A673 (cell line): ENCODE results near the gene DTX2.
"Not testable (repeated sequence)": the region's sequence is repeated elsewhere in the genome, so short reads cannot be mapped to it uniquely, and the experiment has no call there.

ENCODE experiments used
- EZH2 ChIP-seq: fragments of 200-600 bp; sonication (generic); IDR thresholded peaks from 2 replicates; pipeline ENCODE4 v1.6.1; 2017; ENCODE audit warnings: borderline replicate concordance, low read depth, mild to moderate bottlenecking, mixed read lengths, antibody characterized with exemption, low read length; ENCODE audit not compliant: poor library complexity, severe bottlenecking
- TF ChIP-seq, protein P1 (sequence below): fragments of 300-800, 200-600 bp; sonication (generic); conservative IDR thresholded peaks from 2 replicates; pipeline ENCODE4 v1.5.1; 2017; ENCODE audit warnings: low read depth, mild to moderate bottlenecking, antibody characterized with exemption, low read length, moderate library complexity, mixed read lengths

DNA sequence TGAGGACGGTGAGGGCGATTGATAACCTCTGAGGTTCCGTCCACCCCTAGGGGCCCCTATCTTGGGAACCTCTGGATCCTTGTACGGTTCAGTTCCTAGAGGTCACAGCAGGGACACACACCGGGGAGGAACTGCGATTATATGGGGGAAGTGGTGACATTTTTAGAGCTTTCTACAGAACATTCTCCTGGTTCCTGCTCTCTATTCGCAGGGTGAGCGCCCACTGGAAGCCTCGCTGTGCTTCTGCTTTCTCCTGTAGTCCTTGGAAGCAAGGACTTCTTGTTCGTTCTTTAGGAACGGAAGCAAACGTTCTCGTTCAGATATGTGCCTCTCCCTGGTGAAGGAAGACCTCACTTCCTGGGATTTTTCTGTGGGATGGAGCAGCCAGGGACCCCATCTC is 26.5 kb downstream of the DTX2 start:
- TF ChIP-seq, protein P1, sequence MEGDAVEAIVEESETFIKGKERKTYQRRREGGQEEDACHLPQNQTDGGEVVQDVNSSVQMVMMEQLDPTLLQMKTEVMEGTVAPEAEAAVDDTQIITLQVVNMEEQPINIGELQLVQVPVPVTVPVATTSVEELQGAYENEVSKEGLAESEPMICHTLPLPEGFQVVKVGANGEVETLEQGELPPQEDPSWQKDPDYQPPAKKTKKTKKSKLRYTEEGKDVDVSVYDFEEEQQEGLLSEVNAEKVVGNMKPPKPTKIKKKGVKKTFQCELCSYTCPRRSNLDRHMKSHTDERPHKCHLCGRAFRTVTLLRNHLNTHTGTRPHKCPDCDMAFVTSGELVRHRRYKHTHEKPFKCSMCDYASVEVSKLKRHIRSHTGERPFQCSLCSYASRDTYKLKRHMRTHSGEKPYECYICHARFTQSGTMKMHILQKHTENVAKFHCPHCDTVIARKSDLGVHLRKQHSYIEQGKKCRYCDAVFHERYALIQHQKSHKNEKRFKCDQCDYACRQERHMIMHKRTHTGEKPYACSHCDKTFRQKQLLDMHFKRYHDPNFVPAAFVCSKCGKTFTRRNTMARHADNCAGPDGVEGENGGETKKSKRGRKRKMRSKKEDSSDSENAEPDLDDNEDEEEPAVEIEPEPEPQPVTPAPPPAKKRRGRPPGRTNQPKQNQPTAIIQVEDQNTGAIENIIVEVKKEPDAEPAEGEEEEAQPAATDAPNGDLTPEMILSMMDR, result not testable (repeated sequence)
- not testable (repeated sequence) for TF ChIP-seq EZH2
